Fibroblast of lung (primary cell): ENCODE results near the gene GABRP. TPM values are rescaled to one million over a fixed set of nuclear protein-coding genes. Genes with fewer than 3 reads are reported as not detected.

Source experiments
- DNase-seq, 2 donors: peaks; one replicate each; pipeline versions ENCODE4 v3.0.0 to v3.0.0-alpha.2; 2010; ENCODE audit warnings: low read depth in 2 of 2
- H2AFZ ChIP-seq: 2 replicates; pipeline ENCODE4 v1.5.1; 2012; ENCODE audit warnings: low read length, control low read depth, inconsistent platforms
- H3K27ac ChIP-seq: 2 replicates; pipeline ENCODE4 v1.5.1; 2011; ENCODE audit warnings: low read length, control low read depth; ENCODE audit not compliant: insufficient read depth
- H3K27me3 ChIP-seq: 2 replicates; pipeline ENCODE4 v1.5.1; 2011; ENCODE audit warnings: mild to moderate bottlenecking, low read length; ENCODE audit not compliant: control insufficient read depth, insufficient read depth
- H3K36me3 ChIP-seq: 2 replicates; pipeline ENCODE4 v1.5.1; 2011; ENCODE audit warnings: low read length; ENCODE audit not compliant: control insufficient read depth, insufficient read depth
- H3K4me1 ChIP-seq: 2 replicates; pipeline ENCODE4 v1.5.1; 2011; ENCODE audit warnings: low read length; ENCODE audit not compliant: control insufficient read depth, insufficient read depth; ENCODE audit errors: extremely low read depth
- H3K4me2 ChIP-seq: 2 replicates; pipeline ENCODE4 v1.5.1; 2011; ENCODE audit warnings: low read length, control low read depth; ENCODE audit not compliant: insufficient read depth; ENCODE audit errors: extremely low read depth
- H3K4me3 ChIP-seq, 4 experiments: fragments of 200-600 bp in 1 of 4; sonication (generic) in 1 of 4; replicated peaks in 1 of 4; 2 replicates each; pipeline ENCODE4 v1.5.1; 2011 to 2016; ENCODE audit warnings: low read length in 4 of 4, low read depth in 3 of 4, mild to moderate bottlenecking in 3 of 4, control low read depth in 2 of 4, inconsistent platforms in 1 of 4, mixed read lengths in 1 of 4; ENCODE audit not compliant: insufficient read depth in 1 of 4; ENCODE audit errors: control extremely low read depth in 1 of 4
- H3K79me2 ChIP-seq: 2 replicates; pipeline ENCODE4 v1.5.1; 2012; ENCODE audit warnings: mild to moderate bottlenecking, low read length, inconsistent platforms; ENCODE audit not compliant: control insufficient read depth, insufficient read depth
- H3K9ac ChIP-seq: 2 replicates; pipeline ENCODE4 v1.5.1; 2011; ENCODE audit warnings: mild to moderate bottlenecking, low read length, control low read depth; ENCODE audit not compliant: insufficient read depth
- H3K9me3 ChIP-seq: 2 replicates; pipeline ENCODE4 v1.5.1; 2012; ENCODE audit warnings: low read depth, low read length; ENCODE audit not compliant: control insufficient read depth, insufficient read depth
- H4K20me1 ChIP-seq: 2 replicates; pipeline ENCODE4 v1.5.1; 2011; ENCODE audit warnings: low read length; ENCODE audit not compliant: control insufficient read depth, insufficient read depth; ENCODE audit errors: extremely low read depth
- EZH2 ChIP-seq: IDR thresholded peaks from 2 replicates; pipeline ENCODE4 v1.5.1; 2012; ENCODE audit warnings: low read length, control low read depth, mild to moderate bottlenecking; ENCODE audit errors: missing control alignments
- polyA plus RNA-seq, 2 donors: library from polyadenylated mRNA; depleted of rRNA in 1 of 2; stranded (reverse) in 1 of 2; unstranded in 1 of 2; fragments of >200 nt; gene quantifications; 2 replicates each; pipeline ENCODE4 v1.2.1, GENCODE V29; 2011 to 2012; ENCODE audit warnings: missing spikeins in 1 of 2
- total RNA-seq: library from RNA; depleted of rRNA; stranded (reverse); fragments of >200 nt; gene quantifications from 2 replicates; pipeline ENCODE4 v1.2.1, GENCODE V29; 2014
- TF ChIP-seq, protein P1 (sequence below), 2 donors: IDR thresholded peaks in 1 of 2; conservative IDR thresholded peaks in 1 of 2; 1 replicate in 1 of 2; 2 replicates in 1 of 2; pipeline ENCODE4 v1.5.1; 2011 to 2012; ENCODE audit warnings: low read length in 2 of 2, control low read depth in 1 of 2, inconsistent platforms in 1 of 2, low read depth in 1 of 2, mild to moderate bottlenecking in 1 of 2

Gene GABRP
- total and polyA plus RNA-seq, 2 donors (not counting 1 experiment from before 2014, with no cell fraction given): not detected

DNA sequence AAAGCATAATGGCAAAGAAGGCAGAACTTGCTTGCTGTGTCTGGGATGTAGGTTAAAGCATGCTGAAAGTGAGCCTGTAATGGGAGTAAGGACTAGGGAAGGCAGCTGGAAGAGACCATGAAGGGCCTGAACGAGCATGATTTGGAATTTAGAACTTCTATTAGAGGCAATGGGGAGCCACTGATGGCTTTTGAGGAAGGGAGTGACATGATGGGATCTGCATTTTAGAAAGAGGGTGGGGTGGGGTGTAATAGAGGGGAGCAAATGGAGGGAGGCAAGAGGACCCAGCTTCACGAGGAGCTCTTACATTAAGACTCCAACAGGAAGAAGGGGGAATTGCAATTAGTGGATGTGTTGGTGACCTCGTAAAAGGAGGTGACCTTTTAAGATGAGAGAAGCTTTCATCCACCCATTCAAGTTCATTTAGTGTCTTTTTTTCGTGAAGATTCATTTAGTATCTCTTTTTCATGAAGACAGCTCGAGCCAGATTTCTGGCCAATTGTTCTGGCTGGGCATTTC lies 13.6 kb upstream of the GABRP start:
- Histone ChIP-seq H3K4me2 (no peak overlapping the region), H3K9me3 (no peaks in the 10 kb centered on the region), H2AFZ (no peak overlapping the region), H3K4me3 (no peak overlapping the region), H3K4me1 (no peaks in the 10 kb centered on the region), H3K9ac (no peak overlapping the region), H3K36me3 (no peaks in the 10 kb centered on the region), H3K79me2 (no peaks in the 10 kb centered on the region), H4K20me1 (no peaks in the 10 kb centered on the region), H3K27ac (no peak overlapping the region), H3K27me3 (no peaks in the 10 kb centered on the region)
- no peak for DNase-seq
- TF ChIP-seq, protein P1, sequence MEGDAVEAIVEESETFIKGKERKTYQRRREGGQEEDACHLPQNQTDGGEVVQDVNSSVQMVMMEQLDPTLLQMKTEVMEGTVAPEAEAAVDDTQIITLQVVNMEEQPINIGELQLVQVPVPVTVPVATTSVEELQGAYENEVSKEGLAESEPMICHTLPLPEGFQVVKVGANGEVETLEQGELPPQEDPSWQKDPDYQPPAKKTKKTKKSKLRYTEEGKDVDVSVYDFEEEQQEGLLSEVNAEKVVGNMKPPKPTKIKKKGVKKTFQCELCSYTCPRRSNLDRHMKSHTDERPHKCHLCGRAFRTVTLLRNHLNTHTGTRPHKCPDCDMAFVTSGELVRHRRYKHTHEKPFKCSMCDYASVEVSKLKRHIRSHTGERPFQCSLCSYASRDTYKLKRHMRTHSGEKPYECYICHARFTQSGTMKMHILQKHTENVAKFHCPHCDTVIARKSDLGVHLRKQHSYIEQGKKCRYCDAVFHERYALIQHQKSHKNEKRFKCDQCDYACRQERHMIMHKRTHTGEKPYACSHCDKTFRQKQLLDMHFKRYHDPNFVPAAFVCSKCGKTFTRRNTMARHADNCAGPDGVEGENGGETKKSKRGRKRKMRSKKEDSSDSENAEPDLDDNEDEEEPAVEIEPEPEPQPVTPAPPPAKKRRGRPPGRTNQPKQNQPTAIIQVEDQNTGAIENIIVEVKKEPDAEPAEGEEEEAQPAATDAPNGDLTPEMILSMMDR (conservative IDR thresholded peaks at IDR 0.05 in 1 of 2, IDR thresholded peaks at IDR 0.05 in 1 of 2; ENCODE audit: low read depth in 1 of 2, low read length in 2 of 2): no peak
- TF ChIP-seq EZH2: no peak

GRCh38 chr5:170771496-170771895 lies 12.0 kb upstream of the GABRP start:
- no peaks in the 10 kb centered on the region for H3K4me1 ChIP-seq
- no peaks in the 10 kb centered on the region for H3K79me2 ChIP-seq
- no peak overlapping the region for H3K4me3 ChIP-seq
- no peaks in the 10 kb centered on the region for H3K27me3 ChIP-seq
- no peaks in the 10 kb centered on the region for H3K9me3 ChIP-seq
- H3K9ac ChIP-seq: no peak overlapping the region
- H2AFZ ChIP-seq: no peak overlapping the region
- no peak for TF ChIP-seq EZH2
- TF ChIP-seq, protein P1 (conservative IDR thresholded peaks at IDR 0.05 in 1 of 2, IDR thresholded peaks at IDR 0.05 in 1 of 2; ENCODE audit: low read depth in 1 of 2, low read length in 2 of 2): no peak
- H3K36me3 ChIP-seq: no peaks in the 10 kb centered on the region
- H3K27ac ChIP-seq: no peak overlapping the region
- H4K20me1 ChIP-seq: no peaks in the 10 kb centered on the region
- no peak for DNase-seq
- no peak overlapping the region for H3K4me2 ChIP-seq

DNA sequence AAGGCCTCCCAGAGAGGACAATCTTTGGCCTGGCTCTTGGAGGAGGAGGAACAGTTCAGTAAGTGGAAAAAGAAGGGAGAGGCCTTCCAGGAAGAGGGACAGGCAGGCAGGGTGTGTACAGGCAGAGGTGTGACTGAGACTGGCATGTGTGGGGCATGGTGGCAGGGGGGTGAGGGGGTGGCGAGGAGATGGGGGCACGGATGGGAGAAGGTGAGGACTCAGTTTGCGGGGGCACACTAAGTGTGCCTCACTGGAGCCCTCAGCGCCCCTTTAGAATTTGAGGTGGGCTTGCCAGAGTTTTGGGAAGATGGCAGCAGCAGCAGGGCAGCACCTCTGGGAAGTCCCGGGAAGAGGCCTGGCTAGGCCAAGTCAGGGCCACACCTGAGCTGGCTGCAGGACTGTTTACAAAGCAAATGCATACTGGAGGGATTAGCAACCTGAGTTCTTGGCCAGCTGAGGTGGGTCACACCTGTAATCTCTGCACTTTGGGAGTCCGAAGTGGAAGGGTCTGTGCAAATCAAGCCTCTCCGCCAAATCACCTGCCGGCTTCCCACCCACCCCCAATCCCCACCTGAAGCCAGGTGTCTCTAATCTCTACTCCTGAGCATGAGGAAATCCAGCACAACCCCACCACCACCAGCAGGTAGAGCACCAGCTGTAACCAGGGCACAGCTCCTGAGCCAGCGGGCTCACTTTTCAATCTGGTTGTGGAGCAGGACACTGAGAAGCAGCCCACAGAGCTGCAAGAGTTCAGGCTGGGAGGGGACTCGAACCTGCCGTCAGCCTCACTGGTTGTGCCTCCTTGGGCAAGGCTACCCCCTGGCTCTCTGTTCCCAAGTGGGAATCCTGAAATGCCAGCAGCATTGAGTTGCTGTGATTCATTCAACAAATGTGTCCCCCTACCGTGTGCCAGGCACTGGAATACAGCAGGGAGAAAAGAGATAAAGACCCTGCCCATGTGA lies 10.2 kb upstream of the GABRP start:
- Histone ChIP-seq H3K27ac (no peak overlapping the region), H3K79me2 (no peaks in the 10 kb centered on the region), H3K4me2 (no peak overlapping the region), H3K27me3 (no peaks in the 10 kb centered on the region), H3K9me3 (no peaks in the 10 kb centered on the region), H4K20me1 (no peaks in the 10 kb centered on the region), H3K4me3 (no peak overlapping the region), H2AFZ (no peak overlapping the region), H3K9ac (no peak overlapping the region), H3K36me3 (no peaks in the 10 kb centered on the region), H3K4me1 (no peaks in the 10 kb centered on the region)
- no peak for TF ChIP-seq EZH2
- TF ChIP-seq, protein P1 (conservative IDR thresholded peaks at IDR 0.05 in 1 of 2, IDR thresholded peaks at IDR 0.05 in 1 of 2; ENCODE audit: low read depth in 1 of 2, low read length in 2 of 2): no peak
- no peak for DNase-seq
